Measurements from ENCODE around the gene OR8U1.
"Not testable (repeated sequence)": the region's sequence is repeated elsewhere in the genome, so short reads cannot be mapped to it uniquely, and the experiment has no call there.

The OR8U1 gene

GRCh38 chr11:56375324-56375723, at the start of gene OR8U1:
TSS of gene OR8U1 (plus strand) at chr11:56375624. CDS start at chr11:56375624, 0 bp downstream.
- H3K27ac ChIP-seq (ENCODE audit: low read depth, low read length) = no peak within 1 kb of the TSS
- H3K9ac ChIP-seq (ENCODE audit: low read length) = no peak within 1 kb of the TSS
- no peaks in the 10 kb centered on the region for H3K36me3 ChIP-seq (ENCODE audit: control insufficient read depth, insufficient read depth, low read length)
- H3K4me3 ChIP-seq (ENCODE audit: low read depth, low read length) = no peak within 1 kb of the TSS
- no peaks in the 10 kb centered on the region for H3K27me3 ChIP-seq (ENCODE audit: control insufficient read depth, insufficient read depth, low read length)
- H3K4me1 ChIP-seq (ENCODE audit: control insufficient read depth, insufficient read depth, low read length) = no peaks in the 10 kb centered on the region
- no peaks in the 10 kb centered on the region for H3K9me3 ChIP-seq (ENCODE audit: control insufficient read depth, insufficient read depth, low read depth, low read length)

GRCh38 chr11:56331861-56332491, 43.4 kb upstream of the OR8U1 start:
- Histone ChIP-seq H3K9ac (ENCODE audit: low read length) (no peak overlapping the region), H3K4me1 (ENCODE audit: control insufficient read depth, insufficient read depth, low read length) (no peaks in the 10 kb centered on the region), H3K4me3 (ENCODE audit: low read depth, low read length) (no peak overlapping the region), H3K27me3 (ENCODE audit: control insufficient read depth, insufficient read depth, low read length) (no peaks in the 10 kb centered on the region), H3K36me3 (ENCODE audit: control insufficient read depth, insufficient read depth, low read length) (no peaks in the 10 kb centered on the region), H3K27ac (ENCODE audit: low read depth, low read length) (no peak overlapping the region), H3K9me3 (ENCODE audit: control insufficient read depth, insufficient read depth, low read depth, low read length) (peaks cover 5% of the 10 kb centered on the region; the same call in 1 of the 2 replicates)

GRCh38 chr11:56333156-56333555, 42.3 kb upstream of the OR8U1 start:
- H3K4me1 ChIP-seq (ENCODE audit: control insufficient read depth, insufficient read depth, low read length) = peaks cover 7% of the 10 kb centered on the region
- H3K9ac ChIP-seq (ENCODE audit: low read length) = no peak overlapping the region

GRCh38 chr11:56340289-56340688, 35.1 kb upstream of the OR8U1 start:
- Histone ChIP-seq H3K36me3 (ENCODE audit: control insufficient read depth, insufficient read depth, low read length) (no peaks in the 10 kb centered on the region), H3K27ac (ENCODE audit: low read depth, low read length) (no peak overlapping the region), H3K27me3 (ENCODE audit: control insufficient read depth, insufficient read depth, low read length) (no peaks in the 10 kb centered on the region), H3K4me1 (ENCODE audit: control insufficient read depth, insufficient read depth, low read length) (peaks cover 7% of the 10 kb centered on the region), H3K9me3 (ENCODE audit: control insufficient read depth, insufficient read depth, low read depth, low read length) (peaks cover 20% of the 10 kb centered on the region), H3K9ac (ENCODE audit: low read length) (no peak overlapping the region), H3K4me3 (ENCODE audit: low read depth, low read length) (no peak overlapping the region)

More at GRCh38 chr11:56333156-56333555, 42.3 kb upstream of the OR8U1 start:
- no peak overlapping the region for H3K27ac ChIP-seq (ENCODE audit: low read depth, low read length)
- H3K27me3 ChIP-seq (ENCODE audit: control insufficient read depth, insufficient read depth, low read length) = no peaks in the 10 kb centered on the region
- no peaks in the 10 kb centered on the region for H3K36me3 ChIP-seq (ENCODE audit: control insufficient read depth, insufficient read depth, low read length)
- H3K9me3 ChIP-seq (ENCODE audit: control insufficient read depth, insufficient read depth, low read depth, low read length) = peaks cover 12% of the 10 kb centered on the region; the same call in 1 of the 2 replicates
- H3K4me3 ChIP-seq (ENCODE audit: low read depth, low read length) = no peak overlapping the region

GRCh38 chr11:56345739-56346138, 29.7 kb upstream of the OR8U1 start, which contains the start of gene OR8K1:
TSS of gene OR8K1 (plus strand) at chr11:56346039. CDS start at chr11:56346039, 0 bp downstream.
- Histone ChIP-seq H3K4me1 (ENCODE audit: control insufficient read depth, insufficient read depth, low read length) (no peaks in the 10 kb centered on the region), H3K9me3 (ENCODE audit: control insufficient read depth, insufficient read depth, low read depth, low read length) (peaks cover 6% of the 10 kb centered on the region), H3K4me3 (ENCODE audit: low read depth, low read length) (no peak within 1 kb of the TSS), H3K9ac (ENCODE audit: low read length) (no peak within 1 kb of the TSS), H3K27ac (ENCODE audit: low read depth, low read length) (no peak within 1 kb of the TSS), H3K36me3 (ENCODE audit: control insufficient read depth, insufficient read depth, low read length) (no peaks in the 10 kb centered on the region), H3K27me3 (ENCODE audit: control insufficient read depth, insufficient read depth, low read length) (no peaks in the 10 kb centered on the region)

GRCh38 chr11:56353991-56354390, 21.4 kb upstream of the OR8U1 start, which contains the start of gene OR8J1:
TSS of gene OR8J1 (plus strand) at chr11:56354291. CDS start at chr11:56360247, 5,956 bp downstream.
- no peaks in the 10 kb centered on the region for H3K36me3 ChIP-seq (ENCODE audit: control insufficient read depth, insufficient read depth, low read length)
- H3K27me3 ChIP-seq (ENCODE audit: control insufficient read depth, insufficient read depth, low read length) = no peaks in the 10 kb centered on the region
- H3K27ac ChIP-seq (ENCODE audit: low read depth, low read length) = no peak within 1 kb of the TSS
- no peak within 1 kb of the TSS for H3K4me3 ChIP-seq (ENCODE audit: low read depth, low read length)
- no peaks in the 10 kb centered on the region for H3K4me1 ChIP-seq (ENCODE audit: control insufficient read depth, insufficient read depth, low read length)
- H3K9me3 ChIP-seq (ENCODE audit: control insufficient read depth, insufficient read depth, low read depth, low read length) = no peaks in the 10 kb centered on the region
- H3K9ac ChIP-seq (ENCODE audit: low read length) = no peak within 1 kb of the TSS

- Histone ChIP-seq H3K36me3 (ENCODE audit: control insufficient read depth, insufficient read depth, low read length) (no peaks in the 10 kb centered on the region), H3K9ac (ENCODE audit: low read length) (no peak overlapping the region), H3K4me3 (ENCODE audit: low read depth, low read length) (no peak overlapping the region), H3K27ac (ENCODE audit: low read depth, low read length) (no peak overlapping the region), H3K9me3 (ENCODE audit: control insufficient read depth, insufficient read depth, low read depth, low read length) (no peaks in the 10 kb centered on the region), H3K4me1 (ENCODE audit: control insufficient read depth, insufficient read depth, low read length) (no peaks in the 10 kb centered on the region), H3K27me3 (ENCODE audit: control insufficient read depth, insufficient read depth, low read length) (no peaks in the 10 kb centered on the region)
Observed at GRCh38 chr11:56380120-56380519, 4.7 kb downstream of the OR8U1 start.

- no peaks in the 10 kb centered on the region for H3K36me3 ChIP-seq (ENCODE audit: control insufficient read depth, insufficient read depth, low read length)
- no peaks in the 10 kb centered on the region for H3K4me1 ChIP-seq (ENCODE audit: control insufficient read depth, insufficient read depth, low read length)
- H3K27ac ChIP-seq (ENCODE audit: low read depth, low read length) = no peak overlapping the region
- no peak overlapping the region for H3K4me3 ChIP-seq (ENCODE audit: low read depth, low read length)
- H3K9ac ChIP-seq (ENCODE audit: low read length) = no peak overlapping the region
- H3K27me3 ChIP-seq (ENCODE audit: control insufficient read depth, insufficient read depth, low read length) = no peaks in the 10 kb centered on the region
- no peaks in the 10 kb centered on the region for H3K9me3 ChIP-seq (ENCODE audit: control insufficient read depth, insufficient read depth, low read depth, low read length)
Observed at GRCh38 chr11:56394381-56394780, 19.0 kb downstream of the OR8U1 start.

- no peak overlapping the region for H3K9ac ChIP-seq (ENCODE audit: low read length)
- H3K36me3 ChIP-seq (ENCODE audit: control insufficient read depth, insufficient read depth, low read length) = no peaks in the 10 kb centered on the region
- H3K4me3 ChIP-seq (ENCODE audit: low read depth, low read length) = no peak overlapping the region
- no peaks in the 10 kb centered on the region for H3K9me3 ChIP-seq (ENCODE audit: control insufficient read depth, insufficient read depth, low read depth, low read length)
- no peak overlapping the region for H3K27ac ChIP-seq (ENCODE audit: low read depth, low read length)
- H3K4me1 ChIP-seq (ENCODE audit: control insufficient read depth, insufficient read depth, low read length) = no peaks in the 10 kb centered on the region
- H3K27me3 ChIP-seq (ENCODE audit: control insufficient read depth, insufficient read depth, low read length) = no peaks in the 10 kb centered on the region
Observed at GRCh38 chr11:56396047-56396446, 20.6 kb downstream of the OR8U1 start.

- H3K36me3 ChIP-seq (ENCODE audit: control insufficient read depth, insufficient read depth, low read length); H3K27me3 ChIP-seq (ENCODE audit: control insufficient read depth, insufficient read depth, low read length): not testable (repeated sequence)
Observed at GRCh38 chr11:56401858-56402461, 26.5 kb downstream of the OR8U1 start.

GRCh38 chr11:56404393-56404792, 29.0 kb downstream of the OR8U1 start:
- no peak overlapping the region for H3K9ac ChIP-seq (ENCODE audit: low read length)
- H3K9me3 ChIP-seq (ENCODE audit: control insufficient read depth, insufficient read depth, low read depth, low read length) = 0 out of 2 replicates have a peak, but pooled peaks cover 3% of the 10 kb centered on the region
- H3K4me1 ChIP-seq (ENCODE audit: control insufficient read depth, insufficient read depth, low read length) = no peaks in the 10 kb centered on the region
- no peaks in the 10 kb centered on the region for H3K36me3 ChIP-seq (ENCODE audit: control insufficient read depth, insufficient read depth, low read length)
- no peak overlapping the region for H3K4me3 ChIP-seq (ENCODE audit: low read depth, low read length)
- H3K27ac ChIP-seq (ENCODE audit: low read depth, low read length) = no peak overlapping the region
- no peaks in the 10 kb centered on the region for H3K27me3 ChIP-seq (ENCODE audit: control insufficient read depth, insufficient read depth, low read length)

More at GRCh38 chr11:56401858-56402461, 26.5 kb downstream of the OR8U1 start:
- not testable (repeated sequence) for H3K4me3 ChIP-seq (ENCODE audit: low read depth, low read length); H3K9me3 ChIP-seq (ENCODE audit: control insufficient read depth, insufficient read depth, low read depth, low read length); H3K27ac ChIP-seq (ENCODE audit: low read depth, low read length); H3K9ac ChIP-seq (ENCODE audit: low read length); H3K4me1 ChIP-seq (ENCODE audit: control insufficient read depth, insufficient read depth, low read length)

Data from HUES6 (cell line).